Measurements from ENCODE around the gene NMB. TPM values are rescaled to one million over a fixed set of nuclear protein-coding genes. Genes with fewer than 3 reads are reported as not detected.

NMB gene
- total and polyA plus RNA-seq, 2 of the 13 experiments (the other 11 are each of a cell fraction or from before 2014, with no cell fraction given), result 10.4 to 25.4 TPM

GRCh38 chr15:84606653-84607120, 51.3 kb downstream of the NMB start (continued):
- TF ChIP-seq CREB3 (CRISPR knock-in tag; IDR thresholded peaks at IDR 0.05) (no peak), GABPB1 (CRISPR knock-in tag; IDR thresholded peaks at IDR 0.05) (no peak; the same call in 1 of the 2 replicates), XRCC5 (optimal IDR thresholded peaks at IDR 0.05; ENCODE audit: low read length) (no peak), ZFP41 (CRISPR knock-in tag; IDR thresholded peaks at IDR 0.05; ENCODE audit: borderline replicate concordance) (no peak), STAG1 (CRISPR knock-in tag; IDR thresholded peaks at IDR 0.05) (peak; percentile 2; the same call in 1 of the 2 replicates), DMTF1 (CRISPR knock-in tag; IDR thresholded peaks at IDR 0.05) (no peak), MATR3 (CRISPR knock-in tag; IDR thresholded peaks at IDR 0.05) (no peak), ZNF274 (CRISPR knock-in tag; IDR thresholded peaks at IDR 0.05) (no peak), SMAD1 (CRISPR knock-in tag; IDR thresholded peaks at IDR 0.05; ENCODE audit: borderline replicate concordance, low read depth) (no peak), BHLHE40 (IDR thresholded peaks at IDR 0.05; ENCODE audit: low read length) (peak; percentile 62), ZNF546 (CRISPR knock-in tag; conservative IDR thresholded peaks at IDR 0.05) (no peak), ZNF563 (CRISPR knock-in tag; IDR thresholded peaks at IDR 0.05) (no peak), TFAP4 (IDR thresholded peaks at IDR 0.05; ENCODE audit: borderline replicate concordance, low read depth) (peak; percentile 93; the same call in 1 of the 2 replicates), SKI (IDR thresholded peaks at IDR 0.05; ENCODE audit: partially characterized antibody) (peak; percentile 73), ATRX (CRISPR knock-in tag; IDR thresholded peaks at IDR 0.05; ENCODE audit: borderline replicate concordance) (no peak), FOXP1 (IDR thresholded peaks at IDR 0.05) (no peak), FOXP1 (CRISPR knock-in tag; IDR thresholded peaks at IDR 0.05) (peak; percentile 66; the same call in 1 of the 2 replicates), ZFP91 (CRISPR knock-in tag; IDR thresholded peaks at IDR 0.05; ENCODE audit: borderline replicate concordance) (peak; percentile 48), ZNF746 (CRISPR knock-in tag; IDR thresholded peaks at IDR 0.05) (peak; percentile 38; the same call in 1 of the 2 replicates), ATF2 (CRISPR knock-in tag; IDR thresholded peaks at IDR 0.05) (peak; percentile 79), ELF1 (CRISPR knock-in tag; IDR thresholded peaks at IDR 0.05) (peak; percentile 23; the same call in 1 of the 2 replicates)
